ENCODE results near the gene SERPIND1. TPM values are rescaled to one million over a fixed set of nuclear protein-coding genes. Genes with fewer than 3 reads are reported as not detected.

Gene SERPIND1
- polyA plus RNA-seq, 1 donor from 2014 or later: not detected

DNA sequence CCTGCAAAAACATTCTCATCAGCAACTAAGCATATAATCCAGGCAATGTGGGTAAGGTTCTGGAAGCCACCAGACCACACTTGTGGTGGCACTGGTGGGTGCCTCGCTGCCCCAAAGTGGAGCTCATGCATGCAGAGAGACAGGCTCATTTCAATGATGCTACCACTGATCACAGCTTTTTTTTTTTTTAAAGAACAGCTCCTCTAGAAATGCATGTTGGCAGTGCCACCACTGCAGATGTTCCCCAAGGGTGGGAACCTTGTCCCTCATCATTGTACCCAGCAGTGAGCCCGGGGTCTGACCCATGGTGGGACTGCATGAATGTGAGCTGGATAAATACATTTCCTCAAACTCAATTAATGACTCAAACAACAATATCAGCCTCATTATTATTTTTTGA, 31.1 kb upstream of the SERPIND1 start:
- TF ChIP-seq, protein P1, sequence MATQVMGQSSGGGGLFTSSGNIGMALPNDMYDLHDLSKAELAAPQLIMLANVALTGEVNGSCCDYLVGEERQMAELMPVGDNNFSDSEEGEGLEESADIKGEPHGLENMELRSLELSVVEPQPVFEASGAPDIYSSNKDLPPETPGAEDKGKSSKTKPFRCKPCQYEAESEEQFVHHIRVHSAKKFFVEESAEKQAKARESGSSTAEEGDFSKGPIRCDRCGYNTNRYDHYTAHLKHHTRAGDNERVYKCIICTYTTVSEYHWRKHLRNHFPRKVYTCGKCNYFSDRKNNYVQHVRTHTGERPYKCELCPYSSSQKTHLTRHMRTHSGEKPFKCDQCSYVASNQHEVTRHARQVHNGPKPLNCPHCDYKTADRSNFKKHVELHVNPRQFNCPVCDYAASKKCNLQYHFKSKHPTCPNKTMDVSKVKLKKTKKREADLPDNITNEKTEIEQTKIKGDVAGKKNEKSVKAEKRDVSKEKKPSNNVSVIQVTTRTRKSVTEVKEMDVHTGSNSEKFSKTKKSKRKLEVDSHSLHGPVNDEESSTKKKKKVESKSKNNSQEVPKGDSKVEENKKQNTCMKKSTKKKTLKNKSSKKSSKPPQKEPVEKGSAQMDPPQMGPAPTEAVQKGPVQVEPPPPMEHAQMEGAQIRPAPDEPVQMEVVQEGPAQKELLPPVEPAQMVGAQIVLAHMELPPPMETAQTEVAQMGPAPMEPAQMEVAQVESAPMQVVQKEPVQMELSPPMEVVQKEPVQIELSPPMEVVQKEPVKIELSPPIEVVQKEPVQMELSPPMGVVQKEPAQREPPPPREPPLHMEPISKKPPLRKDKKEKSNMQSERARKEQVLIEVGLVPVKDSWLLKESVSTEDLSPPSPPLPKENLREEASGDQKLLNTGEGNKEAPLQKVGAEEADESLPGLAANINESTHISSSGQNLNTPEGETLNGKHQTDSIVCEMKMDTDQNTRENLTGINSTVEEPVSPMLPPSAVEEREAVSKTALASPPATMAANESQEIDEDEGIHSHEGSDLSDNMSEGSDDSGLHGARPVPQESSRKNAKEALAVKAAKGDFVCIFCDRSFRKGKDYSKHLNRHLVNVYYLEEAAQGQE (IDR thresholded peaks at IDR 0.05; ENCODE audit: borderline replicate concordance): no peak
- TF ChIP-seq, protein P2, sequence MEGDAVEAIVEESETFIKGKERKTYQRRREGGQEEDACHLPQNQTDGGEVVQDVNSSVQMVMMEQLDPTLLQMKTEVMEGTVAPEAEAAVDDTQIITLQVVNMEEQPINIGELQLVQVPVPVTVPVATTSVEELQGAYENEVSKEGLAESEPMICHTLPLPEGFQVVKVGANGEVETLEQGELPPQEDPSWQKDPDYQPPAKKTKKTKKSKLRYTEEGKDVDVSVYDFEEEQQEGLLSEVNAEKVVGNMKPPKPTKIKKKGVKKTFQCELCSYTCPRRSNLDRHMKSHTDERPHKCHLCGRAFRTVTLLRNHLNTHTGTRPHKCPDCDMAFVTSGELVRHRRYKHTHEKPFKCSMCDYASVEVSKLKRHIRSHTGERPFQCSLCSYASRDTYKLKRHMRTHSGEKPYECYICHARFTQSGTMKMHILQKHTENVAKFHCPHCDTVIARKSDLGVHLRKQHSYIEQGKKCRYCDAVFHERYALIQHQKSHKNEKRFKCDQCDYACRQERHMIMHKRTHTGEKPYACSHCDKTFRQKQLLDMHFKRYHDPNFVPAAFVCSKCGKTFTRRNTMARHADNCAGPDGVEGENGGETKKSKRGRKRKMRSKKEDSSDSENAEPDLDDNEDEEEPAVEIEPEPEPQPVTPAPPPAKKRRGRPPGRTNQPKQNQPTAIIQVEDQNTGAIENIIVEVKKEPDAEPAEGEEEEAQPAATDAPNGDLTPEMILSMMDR (IDR thresholded peaks at IDR 0.05; ENCODE audit: poor library complexity, severe bottlenecking): no peak
- TF ChIP-seq TAF1 (IDR thresholded peaks at IDR 0.05; ENCODE audit: low read depth) (no peak), EP300 (conservative IDR thresholded peaks at IDR 0.05; ENCODE audit: poor library complexity, severe bottlenecking) (no peak), SMC3 (conservative IDR thresholded peaks at IDR 0.05; ENCODE audit: poor library complexity) (no peak), EZH2 (IDR thresholded peaks at IDR 0.05; ENCODE audit: borderline replicate concordance, insufficient read depth, low read length, poor library complexity, severe bottlenecking) (no peak), RAD21 (conservative IDR thresholded peaks at IDR 0.05) (no peak), POLR2AphosphoS5 (IDR thresholded peaks at IDR 0.05) (no peak), MXI1 (conservative IDR thresholded peaks at IDR 0.05; ENCODE audit: poor library complexity, severe bottlenecking) (no peak)
- Histone ChIP-seq H3K9me3 (ENCODE audit: low read length) (no peaks in the 10 kb centered on the region), H4K20me1 (ENCODE audit: insufficient read depth) (no peaks in the 10 kb centered on the region), H3K9ac (ENCODE audit: low read length) (no peak overlapping the region), H3K27ac (ENCODE audit: low read length) (no peak overlapping the region), H3K4me2 (ENCODE audit: low read length) (no peak overlapping the region), H3F3A (ENCODE audit: insufficient read depth, low read length, poor library complexity, severe bottlenecking) (no peaks in the 10 kb centered on the region), H3K36me3 (ENCODE audit: insufficient read depth, low read length) (peaks cover 9% of the 10 kb centered on the region), H3K27me3 (ENCODE audit: insufficient read depth, low read depth, low read length) (no peaks in the 10 kb centered on the region), H3K9me2 (ENCODE audit: insufficient read depth, low read length) (no peaks in the 10 kb centered on the region), H3K4me3 (ENCODE audit: low read length) (no peak overlapping the region), H2AFZ (ENCODE audit: low read depth, low read length) (no peak overlapping the region), H3K79me2 (replicated peaks; ENCODE audit: insufficient read depth, low read length) (no peaks in the 10 kb centered on the region)

DNA sequence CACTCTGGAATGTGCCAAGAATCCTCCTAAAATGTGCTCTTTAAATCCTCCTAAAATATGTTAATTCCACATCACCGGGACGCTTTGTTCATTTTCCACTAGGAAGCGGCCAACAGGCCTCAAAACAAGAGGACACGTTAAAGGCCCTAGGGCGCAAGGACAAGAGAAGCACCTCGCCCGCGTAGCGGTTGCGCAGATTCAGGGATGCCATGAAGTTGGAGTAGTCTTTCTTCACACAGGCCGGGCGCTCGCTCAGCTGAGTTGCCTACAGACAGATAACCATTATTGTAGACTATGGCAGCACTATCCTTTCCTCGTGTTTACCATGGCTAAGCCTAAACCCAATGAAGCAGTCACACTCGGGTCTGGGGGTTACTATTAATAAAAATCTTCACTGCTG, 29.5 kb upstream of the SERPIND1 start:
- no peak overlapping the region for H3K9ac ChIP-seq (ENCODE audit: low read length)
- H3K27ac ChIP-seq (ENCODE audit: low read length): no peak overlapping the region
- no peaks in the 10 kb centered on the region for H3K27me3 ChIP-seq (ENCODE audit: insufficient read depth, low read depth, low read length)
- no peaks in the 10 kb centered on the region for H3K79me2 ChIP-seq (replicated peaks; ENCODE audit: insufficient read depth, low read length)
- H4K20me1 ChIP-seq (ENCODE audit: insufficient read depth): no peaks in the 10 kb centered on the region
- no peak overlapping the region for H2AFZ ChIP-seq (ENCODE audit: low read depth, low read length)
- TF ChIP-seq, protein P2 (IDR thresholded peaks at IDR 0.05; ENCODE audit: poor library complexity, severe bottlenecking): no peak
- no peak for TF ChIP-seq POLR2AphosphoS5 (IDR thresholded peaks at IDR 0.05)
- peaks cover 9% of the 10 kb centered on the region for H3K36me3 ChIP-seq (ENCODE audit: insufficient read depth, low read length)
- H3F3A ChIP-seq (ENCODE audit: insufficient read depth, low read length, poor library complexity, severe bottlenecking): no peaks in the 10 kb centered on the region
- H3K4me2 ChIP-seq (ENCODE audit: low read length): no peak overlapping the region
- no peaks in the 10 kb centered on the region for H3K9me3 ChIP-seq (ENCODE audit: low read length)
- H3K4me3 ChIP-seq (ENCODE audit: low read length): no peak overlapping the region
- H3K9me2 ChIP-seq (ENCODE audit: insufficient read depth, low read length): no peaks in the 10 kb centered on the region
